Colon (tissue), 2 donors: ENCODE data around the gene C6orf120.
"Not testable (repeated sequence)": the region's sequence is repeated elsewhere in the genome, so short reads cannot be mapped to it uniquely, and the experiment has no call there.

Experiments used
- FAIRE-seq: peaks from 2 replicates; lab custom pipeline; 2012; peaks lifted over from hg19 to GRCh38; lab: Jason Lieb, UNC
- donor health status: control.
- donor health status: control.

C6orf120 gene

GRCh38 chr6:169684056-169684455 lies 17.9 kb upstream of the C6orf120 start:
- no peak for FAIRE-seq

- no peak for FAIRE-seq
These were observed 16.1 kb upstream of the C6orf120 start for GRCh38 chr6:169685860-169686259.

DNA sequence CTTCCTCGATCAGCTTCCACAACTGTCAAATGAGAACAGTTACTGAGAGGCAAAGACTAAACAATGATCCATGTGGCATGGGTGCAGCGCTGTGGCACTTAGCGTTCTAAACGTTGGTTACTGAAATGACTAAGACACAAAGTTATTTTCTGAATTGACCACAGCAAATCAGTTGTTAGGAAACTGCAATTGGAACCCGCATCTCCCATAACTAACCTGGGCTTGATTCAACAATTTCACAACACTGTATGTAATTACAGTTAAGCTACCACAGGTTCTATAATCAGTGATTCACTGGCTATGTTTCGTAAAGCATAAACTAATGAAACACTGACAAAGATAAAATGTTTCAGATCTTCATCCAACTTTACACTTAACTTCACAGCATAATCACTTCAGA lies 12.6 kb upstream of the C6orf120 start:
- FAIRE-seq, result no peak

- FAIRE-seq, result no peak
These were observed 10.7 kb upstream of the C6orf120 start for GRCh38 chr6:169691260-169691659.

DNA sequence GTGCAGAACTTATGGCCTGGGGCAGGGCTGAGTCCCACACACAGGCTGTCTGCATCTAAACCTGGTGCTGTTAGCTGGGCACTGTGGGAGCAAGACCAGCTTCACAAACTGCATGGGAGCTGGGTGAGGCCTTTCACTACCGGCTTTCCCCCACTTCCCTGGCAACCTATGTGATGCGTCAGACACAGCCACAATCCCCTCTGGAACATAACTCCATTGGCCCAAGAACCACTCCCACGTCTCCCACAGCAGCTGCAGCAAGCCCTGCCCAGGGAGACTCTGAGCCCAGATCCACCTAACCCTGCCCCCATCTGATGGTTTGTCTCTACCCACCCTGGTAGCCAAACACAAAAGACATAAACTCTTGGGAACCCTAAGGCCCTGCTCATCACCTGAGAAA lies 9.4 kb upstream of the C6orf120 start:
- no peak for FAIRE-seq

- no peak for FAIRE-seq
These were observed 6.8 kb upstream of the C6orf120 start for GRCh38 chr6:169695131-169695530.

- not testable (repeated sequence) for FAIRE-seq
These were observed 4.8 kb upstream of the C6orf120 start for GRCh38 chr6:169697115-169697514.

- FAIRE-seq, result no peak
These were observed 1.6 kb upstream of the C6orf120 start for GRCh38 chr6:169700296-169700695.

DNA sequence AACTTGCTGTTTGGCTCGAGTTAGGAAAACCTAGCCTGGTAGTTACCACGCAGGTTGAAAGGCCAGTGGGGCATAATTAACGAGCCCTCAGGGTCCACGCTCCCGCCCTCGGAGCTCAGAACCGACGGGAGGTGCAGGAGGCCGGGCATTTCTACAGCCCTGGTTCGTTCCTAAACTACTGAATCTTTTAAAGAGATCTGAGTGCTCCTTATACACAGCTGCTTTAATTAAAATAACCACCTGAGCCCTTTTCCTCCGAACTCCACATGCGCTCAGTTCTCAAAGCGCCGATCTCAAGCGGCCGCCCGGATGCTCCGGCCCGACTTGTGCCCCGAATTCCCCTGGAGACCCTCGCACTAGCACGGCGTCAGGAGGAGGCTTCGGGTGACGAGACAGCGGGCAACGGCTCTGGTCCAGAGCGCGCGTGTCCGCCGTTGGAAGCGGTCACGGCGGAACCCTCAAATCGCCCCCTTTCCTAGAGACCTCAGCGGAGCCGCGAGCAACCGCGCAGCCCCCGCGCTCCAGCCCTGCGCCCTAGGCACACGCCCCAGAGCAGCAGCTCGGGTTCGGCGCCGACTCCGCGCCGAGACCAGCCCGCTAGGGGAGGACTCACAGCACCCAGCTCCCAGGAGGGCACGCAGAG lies 494 bp upstream of the C6orf120 start:
- no peak for FAIRE-seq

DNA sequence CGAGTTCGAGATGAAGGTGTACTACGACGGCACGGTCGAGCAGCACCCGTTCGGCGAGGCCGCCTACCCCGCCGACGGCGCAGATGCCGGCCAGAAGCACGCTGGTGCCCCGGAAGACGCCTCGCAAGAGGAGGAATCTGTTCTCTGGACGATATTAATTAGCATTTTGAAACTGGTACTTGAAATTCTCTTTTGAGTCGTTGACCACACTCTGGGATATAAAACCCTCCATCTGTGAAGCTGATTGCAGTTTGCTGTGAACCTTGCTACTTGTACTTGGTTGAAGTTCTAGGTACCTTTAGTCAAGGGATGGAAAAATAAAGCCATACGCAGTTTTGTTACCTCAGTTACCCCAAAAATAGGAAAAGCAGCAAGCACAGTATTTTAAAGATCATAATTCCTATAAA lies 917 bp downstream of the C6orf120 start:
- FAIRE-seq, result no peak

- no peak for FAIRE-seq
These were observed 5.8 kb downstream of the C6orf120 start for GRCh38 chr6:169707772-169708171.

DNA sequence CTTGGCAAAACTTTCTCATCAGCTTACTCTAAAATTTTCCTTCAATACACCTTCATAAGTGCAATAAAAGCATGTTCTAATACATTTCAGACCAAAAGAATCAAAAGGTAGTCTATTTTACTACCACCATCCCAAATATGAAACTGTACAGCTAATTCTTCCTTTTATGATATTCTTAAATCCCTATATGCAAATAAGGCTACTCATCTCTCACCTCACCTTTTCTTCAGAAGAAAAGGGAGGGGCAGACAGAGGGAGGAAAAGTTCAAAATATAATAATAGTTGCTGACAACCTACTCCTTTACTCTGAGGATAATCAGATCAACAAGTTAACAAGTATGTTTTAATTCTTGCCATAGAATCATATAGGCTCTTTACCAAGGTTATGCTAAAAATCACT lies 7.4 kb downstream of the C6orf120 start:
- FAIRE-seq, result no peak

DNA sequence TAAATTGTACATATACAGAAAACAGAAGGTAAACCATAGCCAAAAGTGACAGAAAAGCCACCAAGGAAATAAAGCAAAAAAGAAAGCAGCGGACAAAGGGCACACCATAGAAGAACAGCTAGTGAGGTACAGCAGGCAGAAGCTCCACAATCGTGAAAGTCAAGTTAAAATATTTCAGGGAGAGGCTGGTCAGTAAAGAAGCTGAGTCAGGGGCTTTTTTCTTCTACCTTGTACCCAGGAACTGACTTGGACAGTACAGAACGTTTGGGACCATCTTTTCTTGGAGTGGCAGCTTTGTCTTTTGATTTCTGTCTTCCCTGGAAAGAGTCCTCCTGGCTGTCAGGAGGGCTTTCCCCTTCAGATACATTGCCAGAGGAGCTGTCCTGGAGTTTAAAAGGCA lies 8.1 kb downstream of the C6orf120 start:
- FAIRE-seq, result no peak

DNA sequence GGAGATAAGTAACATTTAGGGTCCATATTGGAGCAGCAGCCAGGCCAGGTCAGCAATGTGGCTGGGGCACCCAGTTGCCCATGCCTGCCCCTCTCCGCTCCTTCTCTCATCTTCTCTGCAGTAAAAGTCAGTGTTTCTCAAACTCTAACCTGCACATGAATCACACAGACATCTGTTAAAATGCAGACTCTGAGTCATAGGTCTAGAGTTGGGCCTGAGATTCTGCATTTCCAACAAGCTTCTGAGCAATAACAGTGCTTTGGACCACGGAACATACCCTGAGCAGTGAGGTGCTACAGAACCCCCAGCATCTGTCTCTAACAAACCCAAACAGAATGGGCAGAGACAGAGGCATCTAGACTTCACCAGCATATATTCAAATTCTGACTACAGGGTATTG lies 12.3 kb downstream of the C6orf120 start:
- no peak for FAIRE-seq

DNA sequence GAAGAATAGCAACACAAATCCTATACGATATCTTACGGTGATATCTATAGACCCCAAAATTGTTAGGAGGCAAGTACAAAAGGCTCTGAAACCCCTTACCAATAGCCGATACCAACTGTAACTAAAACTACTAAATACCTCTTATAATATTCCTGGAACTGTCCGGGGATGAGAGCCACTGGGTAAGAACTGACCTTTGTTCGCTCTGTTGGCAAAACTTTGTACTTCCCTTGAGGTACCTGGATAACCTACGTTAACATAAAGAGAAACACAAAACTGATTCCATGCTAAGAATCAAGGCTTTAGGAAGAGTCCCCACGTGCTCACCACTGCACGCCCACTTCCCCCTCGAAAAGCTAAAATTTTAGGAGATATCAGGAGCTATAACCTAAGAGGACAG lies 12.7 kb downstream of the C6orf120 start:
- FAIRE-seq, result no peak

DNA sequence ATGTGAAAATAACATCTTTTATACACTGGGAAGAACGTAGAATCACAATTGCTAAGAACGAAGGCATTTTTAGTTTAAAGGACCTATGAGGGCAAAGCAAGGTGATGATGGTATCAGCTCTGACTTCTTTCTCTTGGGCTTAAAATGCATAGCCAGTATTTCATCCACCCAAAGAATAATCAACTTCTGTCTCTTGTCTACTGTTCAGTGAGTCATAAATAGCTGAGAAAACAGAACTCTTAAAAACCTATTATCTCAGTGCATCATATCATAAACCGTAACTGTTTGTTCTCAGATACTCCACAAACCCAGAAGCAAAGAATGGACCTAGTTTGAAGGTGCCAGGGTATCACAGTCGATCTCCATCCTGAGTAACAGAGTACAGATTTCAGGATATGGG lies 17.2 kb downstream of the C6orf120 start:
- no peak for FAIRE-seq

DNA sequence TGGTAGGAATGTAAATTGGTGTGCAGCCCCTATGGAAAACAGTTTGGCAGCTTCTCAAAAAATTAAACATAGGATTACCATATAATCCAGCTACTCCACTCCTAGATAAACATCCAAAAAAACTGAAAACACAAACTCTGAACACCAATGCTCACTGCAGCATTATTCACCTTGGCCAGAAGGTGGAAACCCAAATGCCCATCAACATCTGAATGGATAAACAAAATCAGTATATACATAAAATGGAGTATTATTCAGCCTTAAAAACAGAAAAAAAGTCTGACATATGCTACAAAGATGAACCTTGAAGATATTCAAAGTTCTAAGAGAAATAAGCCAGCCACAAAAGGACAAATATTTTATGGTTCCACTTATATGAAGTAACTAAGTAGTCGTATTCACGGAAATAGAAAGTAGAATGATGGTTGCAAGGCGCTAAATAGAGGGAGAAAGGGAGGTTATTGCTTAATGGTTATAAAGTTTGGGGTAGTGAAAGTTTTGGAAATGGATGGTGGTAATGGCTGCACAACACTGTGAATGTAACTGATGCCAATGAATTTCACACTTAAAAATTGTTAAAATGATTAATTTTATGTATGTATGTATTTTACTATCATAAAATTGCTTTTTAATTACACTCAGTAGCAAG lies 18.4 kb downstream of the C6orf120 start:
- no peak for FAIRE-seq

DNA sequence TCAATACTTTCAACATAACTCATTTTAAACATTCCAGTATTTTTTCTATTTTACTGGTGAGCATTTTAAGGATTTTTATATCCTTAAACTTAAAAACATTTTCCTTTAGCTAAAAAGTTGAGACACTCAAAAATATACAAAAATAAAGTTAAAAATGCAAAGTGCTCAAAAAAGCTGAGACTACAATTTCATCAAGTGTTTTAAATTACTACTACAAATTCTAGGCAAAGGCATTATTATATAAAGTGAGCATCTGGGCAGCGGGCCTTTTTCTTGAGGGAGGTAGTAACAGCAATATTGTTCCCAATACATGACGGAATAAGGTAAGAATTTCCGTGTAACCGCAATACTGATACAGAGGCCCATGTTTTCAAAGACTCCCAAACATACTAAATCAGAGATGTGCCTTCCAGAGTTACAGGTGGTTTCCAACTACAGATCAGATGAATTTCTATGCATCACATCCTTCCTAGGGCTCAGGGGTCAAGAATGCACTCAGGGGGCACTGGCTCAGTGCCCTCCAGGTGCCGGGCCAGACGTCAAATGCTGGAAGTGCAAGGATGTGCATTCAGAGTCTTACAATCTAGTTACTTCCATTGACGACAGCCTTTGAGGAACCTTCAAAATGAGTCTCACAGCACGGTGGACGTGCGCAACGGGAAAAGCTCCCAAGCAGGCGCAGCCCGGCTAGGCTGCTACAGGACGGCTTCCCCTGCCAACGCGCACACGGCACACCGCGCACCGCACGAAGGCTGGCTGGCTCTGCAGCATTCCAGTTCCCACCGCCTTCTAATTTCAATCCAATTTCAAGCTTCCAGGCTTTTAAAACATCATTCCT lies 20.7 kb downstream of the C6orf120 start:
- no peak for FAIRE-seq

DNA sequence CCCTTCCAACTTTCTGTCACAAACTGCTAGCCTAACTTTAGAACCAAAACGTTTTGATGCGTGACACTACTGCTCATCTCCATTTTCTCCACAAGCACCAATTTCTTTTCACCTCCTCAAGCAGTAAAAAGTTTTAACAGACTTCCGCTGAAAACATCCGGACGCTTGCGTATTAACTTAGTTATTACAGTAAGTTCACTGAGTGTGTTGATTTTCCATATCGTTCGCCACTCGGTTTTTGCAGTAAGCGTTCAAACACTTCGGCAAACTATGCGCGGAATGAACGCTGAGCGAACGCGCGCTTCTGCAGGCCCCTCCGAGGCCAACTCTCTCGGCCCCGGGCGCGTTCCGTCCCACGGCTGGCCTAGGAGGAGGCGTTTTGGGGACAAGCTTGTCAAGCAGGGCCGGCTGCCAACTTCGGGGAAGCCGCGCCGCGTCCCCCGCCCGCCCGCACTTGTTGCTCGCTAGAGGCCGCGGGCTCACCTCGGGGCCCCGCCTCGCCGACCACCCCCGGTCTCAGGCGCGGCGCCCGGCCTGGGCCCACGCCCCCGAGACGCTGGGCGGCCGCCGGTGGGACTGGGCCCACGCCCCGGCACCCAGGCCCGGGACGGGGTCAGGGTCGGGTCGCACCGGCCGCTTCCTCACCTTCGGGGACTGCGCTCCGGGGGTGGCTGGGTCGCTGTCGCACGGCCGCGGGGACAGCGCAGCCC lies 21.4 kb downstream of the C6orf120 start:
- no peak for FAIRE-seq

GRCh38 chr6:169723991-169724493 lies 22.1 kb downstream of the C6orf120 start:
- FAIRE-seq, result no peak

DNA sequence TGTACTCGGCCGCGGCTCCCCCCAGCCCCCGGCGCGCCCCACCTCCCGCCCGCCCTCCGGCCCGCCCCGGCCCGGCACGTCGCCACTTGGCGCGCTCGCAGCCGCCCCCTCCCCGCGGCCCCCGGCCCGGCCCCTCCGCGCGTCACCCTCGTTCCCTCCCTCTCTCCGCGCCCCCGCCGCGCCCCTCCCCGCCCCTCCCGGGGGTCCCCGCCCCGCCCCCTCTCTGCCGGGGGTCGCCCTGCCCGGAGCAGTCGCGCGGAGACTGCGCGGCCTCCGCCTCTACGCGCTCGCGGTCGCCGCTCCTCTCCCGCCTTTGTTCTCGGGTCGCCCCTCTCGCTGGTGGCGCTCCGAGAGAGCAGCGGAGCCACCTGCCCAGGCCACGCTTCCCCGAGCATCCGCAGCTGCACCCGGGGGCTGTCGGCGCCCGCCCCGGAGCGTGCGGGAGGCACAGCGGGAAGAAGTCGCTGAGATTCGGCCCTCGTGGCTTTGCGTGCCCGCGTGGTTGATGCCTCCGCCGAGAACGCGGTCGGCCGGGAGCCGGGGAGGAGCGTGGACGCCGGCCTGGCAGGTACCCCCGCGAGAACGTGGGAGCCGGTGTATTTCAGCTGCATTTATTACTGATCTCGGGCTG lies 22.7 kb downstream of the C6orf120 start, which contains the start of gene PHF10:
PHF10 (minus strand) TSS at position 7 of the 631 bp plus-strand sequence. CDS start 569 bp downstream, outside the sequence.
- no peak for FAIRE-seq
